ENCODE measurements around the gene GATA6.

Gene GATA6

GRCh38 chr18:22169011-22169888 lies at the start of gene GATA6:
GATA6 (plus strand) TSS chr18:22169589; CDS start chr18:22171145, 1,556 bp downstream.
- peak; percentile 21 for DNase-seq

GRCh38 chr18:22124970-22125369 lies 44.4 kb upstream of the GATA6 start:
- no peak for DNase-seq

- DNase-seq, result no peak
These were observed 40.4 kb upstream of the GATA6 start for GRCh38 chr18:22128954-22129353.

- DNase-seq, result no peak
These were observed 39.6 kb upstream of the GATA6 start for GRCh38 chr18:22129778-22130177.

- DNase-seq, result no peak
These were observed 37.1 kb upstream of the GATA6 start for GRCh38 chr18:22132258-22132657.

GRCh38 chr18:22132763-22133162 lies 36.6 kb upstream of the GATA6 start:
- no peak for DNase-seq

GRCh38 chr18:22136395-22136794 lies 33.0 kb upstream of the GATA6 start:
- no peak for DNase-seq

GRCh38 chr18:22141211-22141610 lies 28.2 kb upstream of the GATA6 start:
- DNase-seq, result no peak

- DNase-seq, result no peak
These were observed 25.7 kb upstream of the GATA6 start for GRCh38 chr18:22143347-22144340.

GRCh38 chr18:22145160-22145559 lies 24.2 kb upstream of the GATA6 start:
- no peak for DNase-seq

- no peak for DNase-seq
These were observed 19.7 kb upstream of the GATA6 start for GRCh38 chr18:22149710-22150109.

GRCh38 chr18:22152093-22152492 lies 17.3 kb upstream of the GATA6 start:
- no peak for DNase-seq

- no peak for DNase-seq
These were observed 16.0 kb upstream of the GATA6 start for GRCh38 chr18:22153428-22153827.

- DNase-seq, result no peak
These were observed 13.8 kb upstream of the GATA6 start for GRCh38 chr18:22155584-22155983.

GRCh38 chr18:22159014-22159413 lies 10.4 kb upstream of the GATA6 start:
- no peak for DNase-seq

GRCh38 chr18:22161090-22161489 lies 8.3 kb upstream of the GATA6 start:
- no peak for DNase-seq

- DNase-seq, result no peak
These were observed 5.8 kb upstream of the GATA6 start for GRCh38 chr18:22163416-22164161.

GRCh38 chr18:22164337-22165048 lies 4.9 kb upstream of the GATA6 start:
- no peak for DNase-seq

GRCh38 chr18:22165049-22165602 lies 4.3 kb upstream of the GATA6 start:
- no peak for DNase-seq

- DNase-seq, result no peak
These were observed 3.8 kb upstream of the GATA6 start for GRCh38 chr18:22165603-22166068.

GRCh38 chr18:22166069-22166950 lies 3.1 kb upstream of the GATA6 start:
- DNase-seq, result no peak

Measured in activated naive CD4-positive, alpha-beta T cell treated with Interleukin-2 at 50 U/mL for 16 hours (primary cell).